H1 (cell line): ENCODE results near the gene FCN2. TPM values are rescaled to one million over a fixed set of nuclear protein-coding genes. Genes with fewer than 3 reads are reported as not detected.

Experiments used
- ASH2L ChIP-seq: fragments of 200-600, 300-600 bp; sonication (generic); IDR thresholded peaks from one replicate; pipeline ENCODE4 v1.7.1; 2017; ENCODE audit warnings: low read length
- CHD2 ChIP-seq: IDR thresholded peaks from 2 replicates; pipeline ENCODE4 v1.6.1; 2012; ENCODE audit warnings: low read length, improper control_type of control experiment
- CHD7 ChIP-seq: fragments of 300-600 bp; sonication (generic); IDR thresholded peaks from 2 replicates; pipeline ENCODE4 v1.7.1; 2012; ENCODE audit warnings: low read length, moderate library complexity, mild to moderate bottlenecking, inconsistent platforms; ENCODE audit not compliant: insufficient replicate concordance
- FOSL1 ChIP-seq: IDR thresholded peaks from 2 replicates; pipeline ENCODE4 v1.6.1; 2011; ENCODE audit warnings: mild to moderate bottlenecking, low read depth, low read length, moderate library complexity; ENCODE audit not compliant: insufficient read depth
- GABPA ChIP-seq: IDR thresholded peaks from 2 replicates; pipeline ENCODE4 v1.6.1; 2011; ENCODE audit warnings: mild to moderate bottlenecking, low read length, moderate library complexity, borderline replicate concordance; ENCODE audit not compliant: insufficient read depth
- HDAC6 ChIP-seq: IDR thresholded peaks from one replicate; pipeline ENCODE4 v1.7.1; 2012; ENCODE audit warnings: low read depth, mild to moderate bottlenecking, inconsistent platforms, low read length, moderate library complexity
- RNF2 ChIP-seq: fragments of 200-900, 300-1000 bp; sonication (generic); IDR thresholded peaks from 2 replicates; pipeline ENCODE4 v1.7.1; 2016; ENCODE audit warnings: borderline replicate concordance, low read depth, mild to moderate bottlenecking, antibody characterized with exemption, low read length; ENCODE audit not compliant: poor library complexity, severe bottlenecking; ENCODE audit errors: missing control alignments
- SAP30 ChIP-seq: fragments of 300-600 bp; sonication (generic); IDR thresholded peaks from 2 replicates; pipeline ENCODE4 v1.7.1; 2012; ENCODE audit warnings: low read length, moderate library complexity, mild to moderate bottlenecking, inconsistent platforms; ENCODE audit not compliant: insufficient read depth, insufficient replicate concordance
- polyA plus RNA-seq, 7 experiments: library from polyadenylated mRNA; depleted of rRNA in 3 of 7; stranded (reverse) in 5 of 7; unstranded in 2 of 7; fragments of >200 nt in 5 of 7; fragments of 200-250 nt in 2 of 7; gene quantifications; 1 replicate in 5 of 7; 2 replicates in 1 of 7; 4 replicates in 1 of 7; pipeline versions ENCODE4 v1.2.1 to v1.2.3, GENCODE V29; 2011 to 2013; ENCODE audit warnings: missing spikeins in 2 of 7, mixed read lengths in 2 of 7
- total RNA-seq: library from RNA; stranded (reverse); fragmentation: NEBNext Ultra II Directional; extraction: Animal tissue kit (Norgen Biotek cat#: 25700); gene quantifications from 2 replicates; pipeline ENCODE4 v1.2.1, GENCODE V29; 2021
- TF ChIP-seq, protein P1 (sequence below): IDR thresholded peaks from 2 replicates; pipeline ENCODE4 v1.6.1; 2012; ENCODE audit warnings: inconsistent platforms

FCN2 gene
- total and polyA plus RNA-seq, 2 of the 8 experiments (the other 6 are each of a cell fraction or from before 2014, with no cell fraction given): not detected

- TF ChIP-seq CHD7 (no peak), RNF2 (no peak), CHD2 (no peak), HDAC6 (no peak), FOSL1 (no peak), GABPA (no peak), ASH2L (no peak), SAP30 (no peak)
- TF ChIP-seq, protein P1, sequence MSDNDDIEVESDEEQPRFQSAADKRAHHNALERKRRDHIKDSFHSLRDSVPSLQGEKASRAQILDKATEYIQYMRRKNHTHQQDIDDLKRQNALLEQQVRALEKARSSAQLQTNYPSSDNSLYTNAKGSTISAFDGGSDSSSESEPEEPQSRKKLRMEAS: no peak
These were observed 27.5 kb upstream of the FCN2 start (continued) for GRCh38 chr9:134852906-134853654.
